Psoas muscle (tissue), 8 donors: ENCODE measurements around the gene SP100. TPM values are rescaled to one million over a fixed set of nuclear protein-coding genes. Genes with fewer than 3 reads are reported as not detected.

Experiments
- ATAC-seq, 4 donors: fragments of 200-7000 bp; cut with Tn5 transposase; one replicate each; pipeline ENCODE4 v1.9.1; 2020; ENCODE audit warnings: moderate library complexity in 3 of 4, mild to moderate bottlenecking in 2 of 4
- DNase-seq, 2 donors: peaks; one replicate each; pipeline ENCODE4 v3.0.0-alpha.2; 2020
- H3K27ac ChIP-seq: fragments of 200-600 bp; one replicate; pipeline ENCODE4 v1.8.0; 2022
- H3K27me3 ChIP-seq, 3 donors: fragments of 200-600 bp in 1 of 3; one replicate each; pipeline versions ENCODE4 v1.6.1 to v1.8.0; 2013 to 2022; ENCODE audit warnings: low read length in 2 of 3, mild to moderate bottlenecking in 2 of 3, moderate library complexity in 1 of 3; ENCODE audit not compliant: insufficient read depth in 3 of 3
- H3K36me3 ChIP-seq, 2 donors: fragments of 200-600 bp in 1 of 2; one replicate each; pipeline versions ENCODE4 v1.6.1 to v1.8.0; 2013 to 2022; ENCODE audit warnings: low read depth in 1 of 2, mild to moderate bottlenecking in 1 of 2, moderate library complexity in 1 of 2; ENCODE audit not compliant: insufficient read depth in 1 of 2
- H3K4me1 ChIP-seq: fragments of 200-600 bp; one replicate; pipeline ENCODE4 v1.8.0; 2022
- H3K4me3 ChIP-seq: fragments of 200-600 bp; one replicate; pipeline ENCODE4 v1.8.0; 2022; ENCODE audit warnings: mild to moderate bottlenecking
- H3K9me3 ChIP-seq: fragments of 200-600 bp; one replicate; pipeline ENCODE4 v1.8.0; 2022
- CTCF ChIP-seq: fragments of 200-600 bp; IDR thresholded peaks from one replicate; pipeline ENCODE4 v1.8.0; 2022; ENCODE audit warnings: antibody characterized with exemption
- WGBS, 3 donors: extraction: QIAGEN DNeasy Blood & Tissue Kit; methylation state at CpG; one replicate each; pipeline versions ENCODE4 v1.1.6 to v1.1.7; 2013; 5-methylcytosine and 5-hydroxymethylcytosine counted together
- intact Hi-C, 2 donors: fragments of 100-400 bp; cut with DNase I; formaldehyde crosslinking; loops; one replicate each; pipeline versions ENCODE4 v1.11.0 to v1.14.2; 2022
- polyA plus RNA-seq, 3 donors: library from polyadenylated mRNA; stranded (reverse); fragments of 200-250 nt; gene quantifications; one replicate each; pipeline ENCODE4 v1.2.3, GENCODE V29; 2013
- total RNA-seq, 4 donors: library from RNA; stranded (reverse); fragmentation: NEBNext Ultra II Directional in 2 of 4; extraction: Animal tissue kit (Norgen Biotek cat#: 25700) in 2 of 4; gene quantifications; one replicate each; pipeline versions ENCODE4 v1.2.1 to v1.2.4, GENCODE V29; 2021 to 2023
- donor health status: healthy with polysubstance abuse.
- donor health status: DM: no; HTN: no; CAD: no; lungs with moderate emphysema.
- donor health status: Bipolar disorder and iron deficiency.
- donor health status: healthy.
- donor health status: DM: yes; HTN: yes; CAD: no.
- donor health status: DM: no; HTN: no; CAD: no.
- donor health status: DM: no; HTN: no; CAD: no.
- donor health status: DM: yes; HTN: yes; CAD: no.

The SP100 gene
- total and polyA plus RNA-seq, 7 donors: 6.5 to 28.0 (median 13.5) TPM

- ATAC-seq (no peak), DNase-seq (no peak)
- TF ChIP-seq CTCF: no peak
- Histone ChIP-seq H3K9me3 (no peaks in the 10 kb centered on the region), H3K4me1 (no peaks in the 10 kb centered on the region), H3K27me3 (peaks cover 0 to 9% (median 2%) of the 10 kb centered on the region in 3 donors), H3K27ac (no peak overlapping the region), H3K4me3 (no peak overlapping the region), H3K36me3 (no peaks in the 10 kb centered on the region)
- intact Hi-C loops: no loop called here
- WGBS, 3 donors: 70 to 78% (median 75%) methylated on average over 2 of the region's 2 CpGs
Observed at GRCh38 chr2:230583581-230583980, 167.6 kb downstream of the SP100 start.

- peaks cover 0 to 4% (median 0%) of the 10 kb centered on the region in 3 donors for H3K27me3 ChIP-seq
- ATAC-seq: no peak
- no peaks in the 10 kb centered on the region for H3K9me3 ChIP-seq
- H3K4me3 ChIP-seq: no peak overlapping the region
- TF ChIP-seq CTCF: no peak
- H3K36me3 ChIP-seq: no peaks in the 10 kb centered on the region
- intact Hi-C loops: no loop called here
- no peak overlapping the region for H3K27ac ChIP-seq
- DNase-seq: no peak
- WGBS, 3 donors: 69 to 86% (median 78%) methylated on average over 2 of the region's 2 CpGs
- no peaks in the 10 kb centered on the region for H3K4me1 ChIP-seq
Observed at GRCh38 chr2:230586328-230586982, 170.5 kb downstream of the SP100 start.

DNA sequence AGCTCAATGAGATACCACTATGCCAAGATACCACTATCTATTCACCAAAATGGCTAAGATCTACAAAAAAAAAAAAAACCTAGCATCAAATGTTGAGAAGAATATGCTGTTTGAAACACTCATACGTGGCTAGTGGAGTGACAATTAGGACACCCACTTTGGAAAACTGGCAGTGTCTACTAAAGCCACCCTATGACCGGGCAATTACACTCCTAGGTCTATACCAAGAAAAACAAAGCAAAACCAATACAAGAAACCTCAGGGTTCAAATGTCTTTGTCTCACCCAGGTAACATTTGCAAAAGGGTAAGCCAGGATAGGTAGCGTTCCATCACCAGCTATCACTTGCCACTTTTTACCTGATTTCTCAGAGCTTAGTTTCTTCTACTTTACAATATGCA lies 173.0 kb downstream of the SP100 start:
- WGBS, 3 donors: 85 to 95% (median 87%) methylated on average over 3 of the region's 3 CpGs
- no peak for DNase-seq
- intact Hi-C loops: no loop called here

GRCh38 chr2:230589497-230590015 lies 173.6 kb downstream of the SP100 start:
- DNase-seq (no peak), ATAC-seq (no peak)
- no peaks in the 10 kb centered on the region for H3K36me3 ChIP-seq
- H3K9me3 ChIP-seq: no peaks in the 10 kb centered on the region
- no peak for TF ChIP-seq CTCF
- H3K27me3 ChIP-seq: no peaks in the 10 kb centered on the region
- H3K4me3 ChIP-seq: no peak overlapping the region
- H3K4me1 ChIP-seq: no peaks in the 10 kb centered on the region
- intact Hi-C loops: no loop called here
- no peak overlapping the region for H3K27ac ChIP-seq
- 91 to 99% (median 93%) methylated on average over 3 of the region's 3 CpGs for WGBS, 3 donors

More for the DNA sequence above, 173.0 kb downstream of the SP100 start:
- Histone ChIP-seq H3K27me3 (no peaks in the 10 kb centered on the region), H3K4me3 (no peak overlapping the region), H3K9me3 (no peaks in the 10 kb centered on the region), H3K36me3 (no peaks in the 10 kb centered on the region), H3K27ac (no peak overlapping the region), H3K4me1 (no peaks in the 10 kb centered on the region)
- TF ChIP-seq CTCF: no peak
- no peak for ATAC-seq

DNA sequence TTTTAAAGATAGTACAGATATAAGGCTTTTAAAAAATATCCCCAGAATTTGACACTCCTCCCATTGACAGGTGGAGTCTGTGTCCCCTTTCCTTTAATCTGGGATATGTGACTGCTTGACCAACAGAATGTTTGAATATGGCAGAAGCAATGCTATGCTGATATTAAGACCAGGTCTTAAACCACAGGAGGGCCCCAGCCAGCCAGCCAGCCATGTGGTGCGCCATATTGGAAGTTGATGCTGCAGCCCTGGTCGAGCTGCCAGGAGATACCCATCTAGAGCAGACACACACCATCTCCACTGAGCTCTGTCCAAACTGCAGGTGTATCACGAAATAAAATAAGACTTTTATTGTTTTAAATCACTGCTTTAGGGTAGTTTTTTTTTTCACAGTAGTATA lies 174.3 kb downstream of the SP100 start:
- Histone ChIP-seq H3K27me3 (no peaks in the 10 kb centered on the region), H3K4me3 (no peak overlapping the region), H3K9me3 (no peaks in the 10 kb centered on the region), H3K36me3 (no peaks in the 10 kb centered on the region), H3K27ac (no peak overlapping the region), H3K4me1 (no peaks in the 10 kb centered on the region)
- DNase-seq (no peak), ATAC-seq (no peak)
- TF ChIP-seq CTCF: no peak
- WGBS, 3 donors: 73 to 90% (median 81%) methylated on average over 3 of the region's 3 CpGs
- intact Hi-C loops: no loop called here
